Loucy (cell line): ENCODE data around the gene KCNT1.

Experiments
- H2AFZ ChIP-seq: fragments of 200-600 bp; sonication (generic); 2 replicates; pipeline ENCODE4 v1.6.0; 2016; ENCODE audit warnings: antibody characterized with exemption, mild to moderate bottlenecking, low read length, moderate library complexity
- H3F3A ChIP-seq: fragments of 200-600 bp; 2 replicates; pipeline ENCODE4 v1.6.0; 2016; ENCODE audit warnings: antibody characterized with exemption, low read depth, mild to moderate bottlenecking
- H3K27me3 ChIP-seq: fragments of 200-600 bp; sonication (generic); 2 replicates; pipeline ENCODE4 v1.6.1; 2014; ENCODE audit warnings: low read length, mild to moderate bottlenecking; ENCODE audit not compliant: insufficient read depth, poor library complexity, severe bottlenecking
- H3K36me3 ChIP-seq: fragments of 200-600 bp; sonication (generic); 2 replicates; pipeline ENCODE4 v1.6.1; 2016; ENCODE audit warnings: low read length; ENCODE audit not compliant: insufficient read depth
- H3K4me1 ChIP-seq: fragments of 200-600 bp; sonication (generic); 2 replicates; pipeline ENCODE4 v1.5.1; 2014; ENCODE audit warnings: low read length, mild to moderate bottlenecking; ENCODE audit not compliant: insufficient read depth, poor library complexity, severe bottlenecking
- H3K4me2 ChIP-seq: fragments of 200-600 bp; sonication (generic); 2 replicates; pipeline ENCODE4 v1.6.0; 2014; ENCODE audit warnings: antibody characterized with exemption, low read length, low read depth, mild to moderate bottlenecking; ENCODE audit not compliant: poor library complexity, severe bottlenecking
- H3K4me3 ChIP-seq: fragments of 200-600 bp; sonication (generic); 2 replicates; pipeline ENCODE4 v1.5.1; 2014; ENCODE audit warnings: low read length, mild to moderate bottlenecking, mixed read lengths; ENCODE audit not compliant: poor library complexity, severe bottlenecking
- H3K79me2 ChIP-seq: fragments of 200-600 bp; sonication (generic); 2 replicates; pipeline ENCODE4 v1.6.1; 2014; ENCODE audit warnings: low read length; ENCODE audit not compliant: insufficient read depth
- H3K9ac ChIP-seq: fragments of 200-600 bp; sonication (generic); 2 replicates; pipeline ENCODE4 v1.6.0; 2014; ENCODE audit warnings: mild to moderate bottlenecking, low read depth, low read length, moderate library complexity; ENCODE audit not compliant: poor library complexity, severe bottlenecking
- H3K9me2 ChIP-seq: fragments of 200-600 bp; sonication (generic); replicated peaks from 2 replicates; pipeline ENCODE4 v1.6.1; 2016; ENCODE audit warnings: low read depth, low read length, mixed read lengths
- H3K9me3 ChIP-seq: fragments of 200-600 bp; sonication (generic); 2 replicates; pipeline ENCODE4 v1.6.1; 2014; ENCODE audit warnings: mild to moderate bottlenecking, antibody characterized with exemption, low read length, low read depth; ENCODE audit not compliant: insufficient read depth
- H4K20me1 ChIP-seq: fragments of 200-600 bp; sonication (generic); 2 replicates; pipeline ENCODE4 v1.6.0; 2014; ENCODE audit warnings: antibody characterized with exemption, low read length, mild to moderate bottlenecking; ENCODE audit not compliant: insufficient read depth, poor library complexity, severe bottlenecking
- CTCF ChIP-seq: fragments of 200-600 bp; sonication (generic); conservative IDR thresholded peaks from 2 replicates; pipeline ENCODE4 v1.5.1; 2014; ENCODE audit warnings: mild to moderate bottlenecking, antibody characterized with exemption, low read length
- EZH2phosphoT487 ChIP-seq: fragments of 200-600 bp; IDR thresholded peaks from 2 replicates; pipeline ENCODE4 v1.6.1; 2018; ENCODE audit warnings: antibody characterized with exemption, mild to moderate bottlenecking, moderate library complexity, borderline replicate concordance

The KCNT1 gene

GRCh38 chr9:135758870-135759269 is 56.9 kb downstream of the KCNT1 start:
- Histone ChIP-seq H3K9me3 (peaks cover 18% of the 10 kb centered on the region; the same call in 1 of the 2 replicates), H3F3A (no peaks in the 10 kb centered on the region), H3K79me2 (no peaks in the 10 kb centered on the region), H3K4me1 (no peaks in the 10 kb centered on the region), H3K4me3 (no peak overlapping the region), H4K20me1 (no peaks in the 10 kb centered on the region), H3K27me3 (no peaks in the 10 kb centered on the region), H3K4me2 (no peak overlapping the region), H3K9ac (no peak overlapping the region), H3K36me3 (no peaks in the 10 kb centered on the region), H2AFZ (no peak overlapping the region), H3K9me2 (no peaks in the 10 kb centered on the region)
- TF ChIP-seq EZH2phosphoT487 (no peak), CTCF (no peak)

GRCh38 chr9:135759676-135760300 is 57.8 kb downstream of the KCNT1 start:
- Histone ChIP-seq H3K4me1 (no peaks in the 10 kb centered on the region), H3F3A (no peaks in the 10 kb centered on the region), H3K9me2 (no peaks in the 10 kb centered on the region), H3K79me2 (no peaks in the 10 kb centered on the region), H2AFZ (no peak overlapping the region), H3K9me3 (peaks cover 13% of the 10 kb centered on the region; the same call in 1 of the 2 replicates), H3K4me2 (no peak overlapping the region), H3K9ac (no peak overlapping the region), H4K20me1 (no peaks in the 10 kb centered on the region), H3K4me3 (no peak overlapping the region), H3K27me3 (no peaks in the 10 kb centered on the region), H3K36me3 (no peaks in the 10 kb centered on the region)
- TF ChIP-seq CTCF (no peak), EZH2phosphoT487 (no peak)

GRCh38 chr9:135760465-135760864 is 58.5 kb downstream of the KCNT1 start:
- Histone ChIP-seq H3F3A (no peaks in the 10 kb centered on the region), H3K9me3 (peaks cover 12% of the 10 kb centered on the region; the same call in 1 of the 2 replicates), H4K20me1 (no peaks in the 10 kb centered on the region), H3K4me1 (no peaks in the 10 kb centered on the region), H3K4me3 (no peak overlapping the region), H3K79me2 (no peaks in the 10 kb centered on the region), H3K4me2 (no peak overlapping the region), H2AFZ (no peak overlapping the region), H3K9me2 (no peaks in the 10 kb centered on the region), H3K27me3 (no peaks in the 10 kb centered on the region), H3K36me3 (no peaks in the 10 kb centered on the region), H3K9ac (no peak overlapping the region)
- TF ChIP-seq CTCF (no peak), EZH2phosphoT487 (no peak)
